Endothelial cell of umbilical vein (primary cell): ENCODE measurements around the gene HLA-F. TPM values are rescaled to one million over a fixed set of nuclear protein-coding genes. Genes with fewer than 3 reads are reported as not detected.

Experiments used
- BruUV-seq: library from RNA; stranded (reverse); fragments of 400-500 nt; replicated peaks from 2 replicates; lab custom pipeline; 2021; lab: Mats Ljungman, UMichigan
- CTCF ChIA-PET: fragments of 300-600, 350-600 bp; sonication (Branson Sonifier 250); formaldehyde crosslinking; loops from one replicate; lab custom pipeline; 2021; ENCODE audit warnings: antibody characterized with exemption, inconsistent platforms; lab: Charles Lee
- POLR2A ChIA-PET: fragments of 300-600, 350-600 bp; sonication (Branson Sonifier 250); formaldehyde crosslinking; loops from one replicate; lab custom pipeline; 2021; ENCODE audit warnings: antibody characterized with exemption, inconsistent platforms; lab: Charles Lee
- DNase-seq: peaks from one replicate; pipeline ENCODE4 v3.0.0-alpha.2; 2011; ENCODE audit warnings: low read depth, low spot score
- FAIRE-seq: peaks from 2 replicates; lab custom pipeline; 2011; peaks lifted over from hg19 to GRCh38; lab: Jason Lieb, UNC
- H2AFZ ChIP-seq: 2 replicates; pipeline ENCODE4 v1.6.0; 2012; ENCODE audit warnings: low read depth, low read length, control low read depth, inconsistent platforms
- H3K27ac ChIP-seq: 2 replicates; pipeline ENCODE4 v1.5.1; 2011; ENCODE audit warnings: low read depth, mild to moderate bottlenecking, control low read depth, low read length, moderate library complexity; ENCODE audit not compliant: insufficient read depth
- H3K27me3 ChIP-seq, 2 experiments: 2 replicates each; pipeline versions ENCODE4 v1.6.0 to v1.6.1; 2011; ENCODE audit warnings: low read length in 2 of 2, mixed read lengths in 1 of 2; ENCODE audit not compliant: control insufficient read depth in 2 of 2, insufficient read depth in 2 of 2
- H3K36me3 ChIP-seq, 2 experiments: 2 replicates in 1 of 2; 3 replicates in 1 of 2; pipeline ENCODE4 v1.5.1; 2011; ENCODE audit warnings: low read length in 2 of 2, mild to moderate bottlenecking in 1 of 2, moderate library complexity in 1 of 2; ENCODE audit not compliant: control insufficient read depth in 2 of 2, insufficient read depth in 2 of 2; ENCODE audit errors: extremely low read depth in 1 of 2
- H3K4me1 ChIP-seq: 3 replicates; pipeline ENCODE4 v1.5.1; 2011; ENCODE audit warnings: mild to moderate bottlenecking, low read length; ENCODE audit not compliant: control insufficient read depth, insufficient read depth; ENCODE audit errors: extremely low read depth
- H3K4me2 ChIP-seq: 2 replicates; pipeline ENCODE4 v1.6.1; 2011; ENCODE audit warnings: low read length, control low read depth, mixed read lengths; ENCODE audit not compliant: insufficient read depth
- H3K4me3 ChIP-seq, 3 experiments: fragments of 200-600 bp in 1 of 3; sonication (generic), shearing (Covaris generic) in 1 of 3; replicated peaks in 1 of 3; 2 replicates each; pipeline ENCODE4 v1.5.1; 2011 to 2016; ENCODE audit warnings: control low read depth in 3 of 3, low read length in 3 of 3, mild to moderate bottlenecking in 2 of 3, inconsistent platforms in 1 of 3, low read depth in 1 of 3, moderate library complexity in 1 of 3; ENCODE audit not compliant: insufficient read depth in 1 of 3
- H3K79me2 ChIP-seq: 2 replicates; pipeline ENCODE4 v1.6.0; 2012; ENCODE audit warnings: low read length, inconsistent platforms; ENCODE audit not compliant: control insufficient read depth, insufficient read depth
- H3K9ac ChIP-seq: replicated peaks from 2 replicates; pipeline ENCODE3; 2011; ENCODE audit warnings: low read length, control low read depth; ENCODE audit not compliant: insufficient read depth; ENCODE audit errors: extremely low read depth
- H3K9me1 ChIP-seq: replicated peaks from 3 replicates; pipeline ENCODE4 v1.6.0; 2011; ENCODE audit warnings: mild to moderate bottlenecking, low read length; ENCODE audit not compliant: control insufficient read depth, insufficient read depth; ENCODE audit errors: extremely low read depth
- H3K9me3 ChIP-seq: replicated peaks from 2 replicates; pipeline ENCODE4 v1.5.1; 2012; ENCODE audit warnings: low read length, inconsistent platforms; ENCODE audit not compliant: control insufficient read depth, insufficient read depth
- H4K20me1 ChIP-seq: replicated peaks from 2 replicates; pipeline ENCODE3; 2011; ENCODE audit warnings: mild to moderate bottlenecking, low read length; ENCODE audit not compliant: control insufficient read depth, insufficient read depth; ENCODE audit errors: extremely low read depth
- EZH2 ChIP-seq: IDR thresholded peaks from 2 replicates; pipeline ENCODE4 v1.6.1; 2012; ENCODE audit warnings: borderline replicate concordance, low read depth, mild to moderate bottlenecking, moderate library complexity, low read length, inconsistent platforms; ENCODE audit not compliant: severe bottlenecking
- FOS ChIP-seq: IDR thresholded peaks from 2 replicates; pipeline ENCODE4 v1.6.1; 2011; ENCODE audit warnings: mild to moderate bottlenecking, low read length, moderate library complexity, borderline replicate concordance; ENCODE audit not compliant: insufficient read depth
- JUN ChIP-seq: IDR thresholded peaks from 2 replicates; pipeline ENCODE4 v1.6.1; 2011; ENCODE audit warnings: borderline replicate concordance, low read depth; ENCODE audit not compliant: insufficient read length, insufficient read depth
- MYC ChIP-seq: IDR thresholded peaks from one replicate; pipeline ENCODE4 v1.6.1; 2011; ENCODE audit warnings: mild to moderate bottlenecking, low read depth, low read length
- POLR2A ChIP-seq: IDR thresholded peaks from 2 replicates; pipeline ENCODE4 v1.6.1; 2012; ENCODE audit warnings: low read depth, mild to moderate bottlenecking, control low read depth, low read length
- POLR2AphosphoS5 ChIP-seq: IDR thresholded peaks from 2 replicates; pipeline ENCODE4 v1.6.1; 2012; ENCODE audit warnings: low read depth, mild to moderate bottlenecking, control low read depth, low read length, moderate library complexity; ENCODE audit not compliant: insufficient read depth
- dilution Hi-C: fragments of 300-500 bp; cut with MboI; formaldehyde crosslinking; loops from one replicate; pipeline ENCODE4 v1.15.0; 2019; ENCODE audit warnings: low sequenced_read_pairs; ENCODE audit not compliant: extremely low pct_ligation_motif_present
- intact Hi-C: fragments of 100-400 bp; cut with micrococcal nuclease; formaldehyde crosslinking; loops from one replicate; pipeline ENCODE4 v1.10.0; 2022
- polyA plus RNA-seq, 4 experiments: library from polyadenylated mRNA; depleted of rRNA in 3 of 4; stranded (reverse) in 3 of 4; unstranded in 1 of 4; fragments of >200 nt; gene quantifications; 2 replicates each; pipeline versions ENCODE4 v1.2.1 to v1.2.3, GENCODE V29; 2011 to 2012; ENCODE audit warnings: missing spikeins in 1 of 4
- total RNA-seq: library from RNA; stranded (reverse); gene quantifications from 2 replicates; pipeline ENCODE4 v1.2.3, GENCODE V29; 2021
- TF ChIP-seq, protein P1 (sequence below): IDR thresholded peaks from 2 replicates; pipeline ENCODE4 v1.6.1; 2011; ENCODE audit not compliant: insufficient read depth, insufficient read length

HLA-F gene
- total and polyA plus RNA-seq, 2 donors (not counting 3 experiments of a cell fraction or from before 2014, with no cell fraction given): 1.5 to 1.6 TPM

DNA sequence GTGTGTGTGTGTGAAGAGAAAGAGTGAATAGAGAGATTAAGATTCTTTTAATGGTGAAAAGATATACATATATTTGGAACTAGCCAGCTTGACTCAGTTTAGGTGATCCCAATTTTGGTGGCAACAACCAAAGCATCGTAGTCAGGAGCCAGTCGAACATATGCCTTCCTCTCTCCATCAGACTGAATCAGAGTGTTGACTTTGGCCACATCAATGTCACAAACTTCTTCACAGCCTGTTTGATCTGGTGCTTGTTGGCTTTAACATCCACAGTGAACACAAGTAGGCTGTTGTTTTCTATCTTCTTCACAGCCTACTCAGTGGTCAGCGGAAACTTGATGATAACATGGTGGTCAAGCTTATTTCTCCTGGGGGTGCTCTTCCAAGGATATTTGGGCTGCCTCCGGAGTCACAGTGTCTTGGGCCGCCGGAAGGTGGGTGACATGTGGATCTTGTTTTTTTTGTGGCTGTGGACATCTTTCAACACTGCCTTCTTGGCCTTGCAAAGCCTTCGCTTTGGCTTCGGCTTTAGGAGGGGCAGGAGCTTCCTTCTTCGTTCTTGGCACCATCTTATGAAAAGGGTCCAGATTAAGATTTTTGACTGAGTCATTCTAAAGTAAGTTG is 3.4 kb downstream of the HLA-F start:
- Histone ChIP-seq H3K9me3 (no peaks in the 10 kb centered on the region), H3K4me1 (no peaks in the 10 kb centered on the region), H3K27ac (no peak overlapping the region), H3K27me3 (peaks cover 13 to 21% of the 10 kb centered on the region in 2 experiments), H3K4me2 (no peak overlapping the region), H3K4me3 (no peak overlapping the region), H3K36me3 (no peaks in the 10 kb centered on the region), H4K20me1 (no peaks in the 10 kb centered on the region), H2AFZ (no peak overlapping the region), H3K9me1 (no peaks in the 10 kb centered on the region), H3K79me2 (no peaks in the 10 kb centered on the region), H3K9ac (no peak overlapping the region)
- DNase-seq: no peak
- ChIA-PET CTCF (interaction anchor here (0.8 to 2.6 kb wide), 6 partner anchors 10 to 76 kb away, joined by 3 to 11 read pairs (median 4); no protein-coding TSS in a partner anchor), POLR2A (no interaction called here)
- intact Hi-C loops (no loop called here), dilution Hi-C loops (no loop called here)
- no peak for FAIRE-seq
- BruUV-seq: no TSS peak
- TF ChIP-seq POLR2AphosphoS5 (no peak), POLR2A (no peak), MYC (no peak)
- TF ChIP-seq, protein P1, sequence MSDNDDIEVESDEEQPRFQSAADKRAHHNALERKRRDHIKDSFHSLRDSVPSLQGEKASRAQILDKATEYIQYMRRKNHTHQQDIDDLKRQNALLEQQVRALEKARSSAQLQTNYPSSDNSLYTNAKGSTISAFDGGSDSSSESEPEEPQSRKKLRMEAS: no peak

GRCh38 chr6:29727637-29728036 is 4.4 kb downstream of the HLA-F start:
- H3K27ac ChIP-seq: no peak overlapping the region
- H3K9ac ChIP-seq: no peak overlapping the region
- ChIA-PET CTCF (interaction anchor here (0.7 to 2.6 kb wide), 7 partner anchors 10 to 107 kb away, joined by 3 to 11 read pairs (median 3); no protein-coding TSS in a partner anchor), POLR2A (no interaction called here)
- H3K36me3 ChIP-seq: no peaks in the 10 kb centered on the region
- DNase-seq: no peak
- TF ChIP-seq FOS: no peak
- no peak for TF ChIP-seq POLR2A
- TF ChIP-seq JUN: no peak
- no peak for TF ChIP-seq MYC
- no peak for TF ChIP-seq EZH2
- H4K20me1 ChIP-seq: no peaks in the 10 kb centered on the region
- no peaks in the 10 kb centered on the region for H3K9me1 ChIP-seq
- dilution Hi-C loops: no loop called here
- H2AFZ ChIP-seq: no peak overlapping the region
- BruUV-seq: no TSS peak
- no peak for FAIRE-seq
- no peak overlapping the region for H3K4me2 ChIP-seq
- no peak overlapping the region for H3K4me3 ChIP-seq
- no peaks in the 10 kb centered on the region for H3K79me2 ChIP-seq
- peaks cover 11 to 19% of the 10 kb centered on the region in 2 experiments for H3K27me3 ChIP-seq
- no peaks in the 10 kb centered on the region for H3K4me1 ChIP-seq
- intact Hi-C loops: no loop called here
- H3K9me3 ChIP-seq: no peaks in the 10 kb centered on the region
